Lower leg skin (tissue), 3 donors: ENCODE results near the gene STAT5B.

ENCODE experiments used
- POLR2A ChIP-seq, 2 donors: fragments of 450-650 bp; IDR thresholded peaks; one replicate each; pipeline ENCODE4 v1.6.1; 2016 to 2017; ENCODE audit warnings: antibody characterized with exemption in 2 of 2, mild to moderate bottlenecking in 1 of 2, moderate library complexity in 1 of 2
- TF ChIP-seq, protein P1 (sequence below), 3 donors: fragments of 450-650 bp; IDR thresholded peaks; one replicate each; pipeline ENCODE4 v1.5.1; 2016; ENCODE audit warnings: antibody characterized with exemption in 3 of 3, mild to moderate bottlenecking in 3 of 3, moderate library complexity in 2 of 3

- no peak for TF ChIP-seq POLR2A (IDR thresholded peaks at IDR 0.05)
- TF ChIP-seq, protein P1, sequence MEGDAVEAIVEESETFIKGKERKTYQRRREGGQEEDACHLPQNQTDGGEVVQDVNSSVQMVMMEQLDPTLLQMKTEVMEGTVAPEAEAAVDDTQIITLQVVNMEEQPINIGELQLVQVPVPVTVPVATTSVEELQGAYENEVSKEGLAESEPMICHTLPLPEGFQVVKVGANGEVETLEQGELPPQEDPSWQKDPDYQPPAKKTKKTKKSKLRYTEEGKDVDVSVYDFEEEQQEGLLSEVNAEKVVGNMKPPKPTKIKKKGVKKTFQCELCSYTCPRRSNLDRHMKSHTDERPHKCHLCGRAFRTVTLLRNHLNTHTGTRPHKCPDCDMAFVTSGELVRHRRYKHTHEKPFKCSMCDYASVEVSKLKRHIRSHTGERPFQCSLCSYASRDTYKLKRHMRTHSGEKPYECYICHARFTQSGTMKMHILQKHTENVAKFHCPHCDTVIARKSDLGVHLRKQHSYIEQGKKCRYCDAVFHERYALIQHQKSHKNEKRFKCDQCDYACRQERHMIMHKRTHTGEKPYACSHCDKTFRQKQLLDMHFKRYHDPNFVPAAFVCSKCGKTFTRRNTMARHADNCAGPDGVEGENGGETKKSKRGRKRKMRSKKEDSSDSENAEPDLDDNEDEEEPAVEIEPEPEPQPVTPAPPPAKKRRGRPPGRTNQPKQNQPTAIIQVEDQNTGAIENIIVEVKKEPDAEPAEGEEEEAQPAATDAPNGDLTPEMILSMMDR (IDR thresholded peaks at IDR 0.05), result no peak
These were observed 36.0 kb downstream of the STAT5B start for GRCh38 chr17:42240201-42240600.
